Activated CD8-positive, alpha-beta T cell treated with anti-CD3 and anti-CD28 coated beads for 36 hours (primary cell): Measurements from ENCODE around the gene ANKRD11. TPM values are rescaled to one million over a fixed set of nuclear protein-coding genes. Genes with fewer than 3 reads are reported as not detected.
A peak's percentile ranks its signal among the peaks of the same experiment; 100 is the strongest.

Experiments
- ATAC-seq: fragments of 200-7000 bp; cut with Tn5 transposase; one replicate; pipeline ENCODE4 v1.10.0; 2021; ENCODE audit warnings: mild to moderate bottlenecking, moderate library complexity
- CTCF ChIA-PET: fragments of 350-600 bp; sonication (Branson Sonifier 250); formaldehyde crosslinking; loops from one replicate; lab custom pipeline; 2021; ENCODE audit warnings: antibody characterized with exemption; lab: Charles Lee
- POLR2A ChIA-PET: fragments of 350-600 bp; sonication (Branson Sonifier 250); formaldehyde crosslinking; loops from one replicate; lab custom pipeline; 2021; ENCODE audit warnings: antibody characterized with exemption; lab: Charles Lee
- DNase-seq: peaks from one replicate; pipeline ENCODE4 v3.0.0-alpha.2; 2020
- H3K27ac Mint-ChIP-seq: one replicate; pipeline ENCODE4 v1.8.0; 2021; ENCODE audit warnings: mild to moderate bottlenecking, mixed read lengths
- H3K27me3 Mint-ChIP-seq: one replicate; pipeline ENCODE4 v1.8.0; 2021; ENCODE audit warnings: mixed read lengths
- H3K36me3 Mint-ChIP-seq: one replicate; pipeline ENCODE4 v1.8.0; 2021; ENCODE audit warnings: low read depth, mixed read lengths
- H3K4me1 Mint-ChIP-seq: one replicate; pipeline ENCODE4 v1.8.0; 2021; ENCODE audit warnings: low read depth, mixed read lengths
- H3K4me3 Mint-ChIP-seq: one replicate; pipeline ENCODE4 v1.8.0; 2021; ENCODE audit warnings: mild to moderate bottlenecking, moderate library complexity, mixed read lengths
- H3K9me3 Mint-ChIP-seq: one replicate; pipeline ENCODE4 v1.8.0; 2021; ENCODE audit warnings: mixed read lengths
- intact Hi-C: fragments of 100-400 bp; cut with micrococcal nuclease; formaldehyde crosslinking; loops from one replicate; pipeline ENCODE4 v1.10.0; 2022
- total RNA-seq, 2 experiments: library from RNA; stranded (reverse); gene quantifications; one replicate each; pipeline ENCODE4 v1.2.3, GENCODE V29; 2021
- TF ChIP-seq, protein P1 (sequence below): fragments of 200-600 bp; IDR thresholded peaks from one replicate; pipeline ENCODE4 v1.8.0; 2022; ENCODE audit warnings: antibody characterized with exemption, mild to moderate bottlenecking

The ANKRD11 gene
- total RNA-seq, 2 experiments from 2014 or later: 145 to 147 TPM

DNA sequence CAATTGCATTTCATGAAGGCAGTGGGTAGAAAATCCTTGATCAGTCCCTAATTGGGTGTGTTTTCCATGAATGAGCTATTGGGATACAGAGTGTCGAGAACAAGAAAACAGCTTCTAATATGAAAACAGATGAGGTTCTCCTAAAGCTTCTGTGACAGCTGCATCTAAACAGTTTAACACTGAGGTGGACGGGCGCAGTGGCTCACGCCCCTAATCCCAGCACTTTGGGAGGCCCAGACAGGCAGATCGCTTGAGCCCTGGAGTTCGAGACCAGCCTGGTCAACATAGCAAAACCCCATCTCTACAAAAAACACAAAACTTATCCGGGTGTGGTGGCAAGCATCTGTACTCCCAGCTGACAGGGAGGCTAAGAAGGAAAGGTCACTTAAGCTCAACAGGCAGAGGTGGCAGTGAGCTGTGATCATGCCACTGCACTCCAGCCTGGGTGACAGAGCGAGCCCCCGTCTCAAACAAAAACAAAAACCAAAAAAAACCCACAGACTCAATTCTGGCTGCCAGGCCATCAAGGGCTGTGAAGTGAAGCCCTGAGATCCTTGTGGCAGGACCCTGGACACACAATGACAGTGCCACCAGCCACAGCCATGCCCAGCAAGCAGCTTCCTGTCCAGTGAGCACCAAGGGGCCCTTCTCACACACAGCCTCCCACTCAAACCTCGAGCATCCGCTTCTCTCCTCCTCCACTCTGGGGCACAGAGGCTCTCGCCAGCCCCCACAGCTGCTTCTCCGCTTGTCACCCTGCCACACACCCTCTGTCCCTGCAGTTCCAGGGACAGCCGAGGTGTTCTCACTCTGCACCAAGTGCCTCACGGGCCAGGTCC lies 44.0 kb downstream of the ANKRD11 start:
- intact Hi-C loops: no loop called here
- Mint-ChIP-seq H3K27me3 (no peaks in the 10 kb centered on the region), H3K4me1 (peaks cover 90% of the 10 kb centered on the region), H3K36me3 (peaks cover 6% of the 10 kb centered on the region), H3K4me3 (peak overlapping the region; percentile 28), H3K9me3 (no peaks in the 10 kb centered on the region), H3K27ac (peak overlapping the region; percentile 46)
- CTCF ChIA-PET: interaction anchor here (1.0 to 2.0 kb wide), 5 partner anchors 9 to 24 kb away, joined by 3 to 6 read pairs (median 5); no protein-coding TSS in a partner anchor
- TF ChIP-seq, protein P1, sequence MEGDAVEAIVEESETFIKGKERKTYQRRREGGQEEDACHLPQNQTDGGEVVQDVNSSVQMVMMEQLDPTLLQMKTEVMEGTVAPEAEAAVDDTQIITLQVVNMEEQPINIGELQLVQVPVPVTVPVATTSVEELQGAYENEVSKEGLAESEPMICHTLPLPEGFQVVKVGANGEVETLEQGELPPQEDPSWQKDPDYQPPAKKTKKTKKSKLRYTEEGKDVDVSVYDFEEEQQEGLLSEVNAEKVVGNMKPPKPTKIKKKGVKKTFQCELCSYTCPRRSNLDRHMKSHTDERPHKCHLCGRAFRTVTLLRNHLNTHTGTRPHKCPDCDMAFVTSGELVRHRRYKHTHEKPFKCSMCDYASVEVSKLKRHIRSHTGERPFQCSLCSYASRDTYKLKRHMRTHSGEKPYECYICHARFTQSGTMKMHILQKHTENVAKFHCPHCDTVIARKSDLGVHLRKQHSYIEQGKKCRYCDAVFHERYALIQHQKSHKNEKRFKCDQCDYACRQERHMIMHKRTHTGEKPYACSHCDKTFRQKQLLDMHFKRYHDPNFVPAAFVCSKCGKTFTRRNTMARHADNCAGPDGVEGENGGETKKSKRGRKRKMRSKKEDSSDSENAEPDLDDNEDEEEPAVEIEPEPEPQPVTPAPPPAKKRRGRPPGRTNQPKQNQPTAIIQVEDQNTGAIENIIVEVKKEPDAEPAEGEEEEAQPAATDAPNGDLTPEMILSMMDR: no peak
- ATAC-seq (peak; percentile 74), DNase-seq (peak; percentile 73)
- POLR2A ChIA-PET: interaction anchor here (0.6 to 3.6 kb wide), 16 partner anchors 8 to 62 kb away, joined by 3 to 15 read pairs (median 4); partner anchors contain the start of gene SPG7

DNA sequence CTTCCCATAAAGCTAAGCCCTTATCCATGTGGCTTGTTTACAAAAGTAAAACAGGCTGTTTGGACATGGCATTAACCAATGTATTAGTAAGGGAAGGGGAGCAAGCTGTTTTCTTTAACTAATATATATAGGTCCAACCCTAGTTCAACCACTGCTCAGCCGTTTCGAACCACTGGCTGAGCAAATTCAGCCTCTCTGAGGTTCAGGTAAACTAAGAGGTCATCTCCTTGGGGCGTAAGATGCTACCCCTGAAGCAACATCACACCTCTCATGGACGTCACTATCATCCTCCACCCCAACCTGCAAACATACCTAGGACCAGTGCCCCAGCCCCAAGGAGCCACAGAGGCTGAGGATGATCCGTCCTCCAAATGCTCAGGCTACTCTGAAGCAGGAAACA lies 45.2 kb downstream of the ANKRD11 start:
- H3K36me3 Mint-ChIP-seq: peaks cover 13% of the 10 kb centered on the region
- DNase-seq: no peak
- ChIA-PET CTCF (interaction anchor here (1.4 to 2.0 kb wide), 2 partner anchors 9 to 22 kb away, joined by 5 to 6 read pairs; no protein-coding TSS in a partner anchor), POLR2A (interaction anchor here (1.0 to 3.6 kb wide), 5 partner anchors 10 to 36 kb away, joined by 3 to 15 read pairs (median 4); no protein-coding TSS in a partner anchor)
- TF ChIP-seq, protein P1: no peak
- intact Hi-C loops: no loop called here
- no peaks in the 10 kb centered on the region for H3K9me3 Mint-ChIP-seq
- H3K4me1 Mint-ChIP-seq: peaks cover 89% of the 10 kb centered on the region
- no peak for ATAC-seq
- peak overlapping the region; percentile 61 for H3K27ac Mint-ChIP-seq
- H3K27me3 Mint-ChIP-seq: no peaks in the 10 kb centered on the region
- H3K4me3 Mint-ChIP-seq: no peak overlapping the region

DNA sequence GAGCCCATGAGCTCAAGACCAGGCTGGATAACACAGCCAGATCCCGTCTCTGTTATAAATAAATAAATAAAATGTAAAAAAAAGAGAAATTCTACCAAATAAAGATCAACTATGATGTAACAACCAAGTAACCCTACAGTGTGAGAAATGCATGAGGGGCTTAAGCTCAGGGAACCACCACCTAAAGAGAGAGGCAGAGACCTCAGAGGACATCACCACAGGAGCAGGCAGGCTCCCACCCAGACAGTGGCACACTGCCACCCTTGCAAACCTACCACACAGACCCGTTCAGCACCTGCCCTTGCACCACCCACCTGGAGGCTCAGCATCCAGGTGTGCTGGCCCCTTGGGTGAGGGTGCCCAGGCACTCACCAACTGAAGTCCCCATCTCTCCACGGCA lies 45.6 kb downstream of the ANKRD11 start:
- no peak for DNase-seq
- Mint-ChIP-seq H3K27ac (peak overlapping the region; percentile 61), H3K9me3 (no peaks in the 10 kb centered on the region), H3K4me3 (no peak overlapping the region), H3K4me1 (peaks cover 89% of the 10 kb centered on the region), H3K27me3 (no peaks in the 10 kb centered on the region), H3K36me3 (peaks cover 17% of the 10 kb centered on the region)
- no peak for ATAC-seq
- ChIA-PET CTCF (interaction anchor here (2.0 kb wide), 1 partner anchor 22 kb away, joined by 6 read pairs; no protein-coding TSS in a partner anchor), POLR2A (interaction anchor here (0.6 to 3.6 kb wide), 5 partner anchors 9 to 35 kb away, joined by 3 to 15 read pairs (median 3); no protein-coding TSS in a partner anchor)
- TF ChIP-seq, protein P1: no peak
- intact Hi-C loops: loop anchor here (5.0 kb wide), 2 partner anchors 38 to 82 kb away; no protein-coding TSS in a partner anchor

DNA sequence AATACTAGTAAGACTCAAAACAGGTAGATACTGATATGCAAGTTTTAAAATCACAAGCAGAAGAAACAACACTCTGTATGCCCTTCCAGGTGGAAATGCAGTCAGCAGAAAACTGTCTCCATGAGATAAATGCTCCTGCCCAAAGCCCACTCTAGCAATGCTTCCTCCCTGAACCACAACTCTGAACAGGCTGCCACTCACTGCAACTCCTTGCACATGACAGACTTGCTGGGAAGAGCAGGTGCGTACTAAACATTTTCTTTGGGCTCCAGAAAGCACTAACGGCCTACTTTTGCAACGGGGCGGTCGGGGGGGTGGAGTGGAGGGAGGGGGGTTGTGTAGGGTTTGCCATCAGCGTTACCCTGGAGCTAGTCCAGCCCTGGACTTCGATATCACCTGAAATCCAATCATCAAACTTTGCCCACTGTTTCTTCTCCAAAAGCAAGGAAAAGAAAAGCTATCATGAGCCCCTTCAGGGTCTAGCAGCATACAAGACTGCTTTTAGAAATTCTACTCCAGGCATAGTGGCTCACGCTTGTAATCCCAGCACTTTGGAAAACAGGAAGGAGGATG lies 46.1 kb downstream of the ANKRD11 start:
- intact Hi-C loops: loop anchor here (5.0 kb wide), 2 partner anchors 38 to 82 kb away; no protein-coding TSS in a partner anchor
- ATAC-seq (no peak), DNase-seq (no peak)
- H3K4me1 Mint-ChIP-seq: peaks cover 91% of the 10 kb centered on the region
- ChIA-PET POLR2A (interaction anchor here (0.6 to 3.6 kb wide), 4 partner anchors 9 to 58 kb away, joined by 3 to 15 read pairs (median 4); no protein-coding TSS in a partner anchor), CTCF (no interaction called here)
- H3K27ac Mint-ChIP-seq: peak overlapping the region; percentile 3
- peaks cover 19% of the 10 kb centered on the region for H3K36me3 Mint-ChIP-seq
- no peak overlapping the region for H3K4me3 Mint-ChIP-seq
- TF ChIP-seq, protein P1: no peak
- no peaks in the 10 kb centered on the region for H3K9me3 Mint-ChIP-seq
- no peaks in the 10 kb centered on the region for H3K27me3 Mint-ChIP-seq
